ENCODE data around the gene E2F4.

GRCh38 chr16:67226804-67227566, 35.0 kb downstream of the E2F4 start, which contains the start of gene TMEM208:
- no peak for TF ChIP-seq FOXK2 (IDR thresholded peaks at IDR 0.05)
- no peak for TF ChIP-seq SP1 (IDR thresholded peaks at IDR 0.05)
- TF ChIP-seq TARDBP (IDR thresholded peaks at IDR 0.05) = no peak
- TF ChIP-seq CTBP1 (IDR thresholded peaks at IDR 0.05; ENCODE audit: borderline replicate concordance) = no peak
- peak; percentile 97 for TF ChIP-seq ELF4 (IDR thresholded peaks at IDR 0.05)
- no peak for TF ChIP-seq ZNF384 (IDR thresholded peaks at IDR 0.05)
- no peak for TF ChIP-seq BHLHE40 (IDR thresholded peaks at IDR 0.05; ENCODE audit: borderline replicate concordance)
- TF ChIP-seq FOXA1 (IDR thresholded peaks at IDR 0.05) = no peak
- TF ChIP-seq FOXM1 (IDR thresholded peaks at IDR 0.05; ENCODE audit: borderline replicate concordance) = no peak
- no peak for TF ChIP-seq SUZ12 (IDR thresholded peaks at IDR 0.05)
- TF ChIP-seq L3MBTL2 (conservative IDR thresholded peaks at IDR 0.05) = no peak
- no peak for TF ChIP-seq HDGF (IDR thresholded peaks at IDR 0.05; ENCODE audit: borderline replicate concordance)
- no peak for TF ChIP-seq NFRKB (IDR thresholded peaks at IDR 0.05)

Measured in HEK293T (cell line).